Osteocyte (in vitro differentiated cells): ENCODE results near the gene RPL6. TPM values are rescaled to one million over a fixed set of nuclear protein-coding genes. Genes with fewer than 3 reads are reported as not detected.

Experiments used
- DNase-seq: peaks from one replicate; pipeline ENCODE4 v3.0.0; 2021; ENCODE audit warnings: mixed read lengths; ENCODE audit not compliant: unreplicated experiment; ENCODE audit errors: extremely low spot score
- H3K27ac Mint-ChIP-seq: one replicate; pipeline ENCODE4 v1.8.0; 2021; ENCODE audit warnings: mild to moderate bottlenecking, mixed read lengths; ENCODE audit not compliant: unreplicated experiment
- H3K27me3 Mint-ChIP-seq: one replicate; pipeline ENCODE4 v1.8.0; 2021; ENCODE audit warnings: mixed read lengths; ENCODE audit not compliant: unreplicated experiment
- H3K36me3 Mint-ChIP-seq: one replicate; pipeline ENCODE4 v1.8.0; 2021; ENCODE audit warnings: mixed read lengths; ENCODE audit not compliant: unreplicated experiment
- H3K4me1 Mint-ChIP-seq: one replicate; pipeline ENCODE4 v1.8.0; 2021; ENCODE audit warnings: mixed read lengths; ENCODE audit not compliant: unreplicated experiment
- H3K4me3 Mint-ChIP-seq: one replicate; pipeline ENCODE4 v1.8.0; 2021; ENCODE audit warnings: mild to moderate bottlenecking, moderate library complexity, mixed read lengths; ENCODE audit not compliant: unreplicated experiment
- H3K9me3 Mint-ChIP-seq: one replicate; pipeline ENCODE4 v1.8.0; 2021; ENCODE audit warnings: mixed read lengths; ENCODE audit not compliant: unreplicated experiment
- CTCF ChIP-seq: fragments of 200-600 bp; sonication (generic); IDR thresholded peaks from 2 replicates; pipeline ENCODE4 v1.5.0; 2021; ENCODE audit warnings: antibody characterized with exemption, mild to moderate bottlenecking, moderate library complexity
- total RNA-seq: library from RNA; stranded (reverse); gene quantifications from 2 replicates; pipeline ENCODE4 v1.2.1, GENCODE V29; 2021

RPL6 gene
- total RNA-seq, 1 donor from 2014 or later: 1,279 TPM

GRCh38 chr12:112425582-112426382 is 16.4 kb upstream of the RPL6 start:
- no peak overlapping the region for H3K4me3 Mint-ChIP-seq
- H3K27ac Mint-ChIP-seq: no peak overlapping the region
- no peak for DNase-seq
- H3K4me1 Mint-ChIP-seq: peaks cover 15% of the 10 kb centered on the region
- H3K27me3 Mint-ChIP-seq: no peaks in the 10 kb centered on the region
- no peak for TF ChIP-seq CTCF
- H3K36me3 Mint-ChIP-seq: no peaks in the 10 kb centered on the region
- H3K9me3 Mint-ChIP-seq: no peaks in the 10 kb centered on the region

- Mint-ChIP-seq H3K27ac (no peak overlapping the region), H3K9me3 (no peaks in the 10 kb centered on the region), H3K4me1 (peaks cover 30% of the 10 kb centered on the region), H3K27me3 (no peaks in the 10 kb centered on the region), H3K4me3 (no peak overlapping the region), H3K36me3 (no peaks in the 10 kb centered on the region)
- no peak for TF ChIP-seq CTCF
- no peak for DNase-seq
Observed at GRCh38 chr12:112424126-112424525, 14.7 kb upstream of the RPL6 start.

DNA sequence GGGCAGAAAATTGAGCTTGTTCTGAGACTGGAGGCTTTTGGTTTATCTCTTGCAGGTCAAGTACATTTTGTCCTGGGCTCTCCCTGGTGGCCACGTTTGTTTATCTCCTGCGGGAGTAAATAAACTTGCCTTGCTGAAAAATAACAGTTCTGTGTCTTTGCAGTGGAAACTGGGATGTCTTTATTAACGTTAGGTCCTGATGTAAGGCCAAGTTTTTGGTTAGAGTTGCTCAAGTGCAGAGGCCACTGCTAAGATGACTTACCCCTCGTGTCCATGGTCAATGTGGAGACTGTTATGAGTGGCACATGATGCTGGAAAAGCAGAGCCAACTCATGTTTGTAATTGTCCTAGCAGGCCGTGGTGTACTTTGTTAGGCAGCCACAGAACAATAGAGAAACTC is 13.1 kb upstream of the RPL6 start:
- no peak for TF ChIP-seq CTCF
- H3K27ac Mint-ChIP-seq: peak overlapping the region; percentile 31
- H3K4me1 Mint-ChIP-seq: peaks cover 33% of the 10 kb centered on the region
- H3K4me3 Mint-ChIP-seq: no peak overlapping the region
- no peaks in the 10 kb centered on the region for H3K27me3 Mint-ChIP-seq
- no peaks in the 10 kb centered on the region for H3K36me3 Mint-ChIP-seq
- no peaks in the 10 kb centered on the region for H3K9me3 Mint-ChIP-seq
- DNase-seq: no peak

GRCh38 chr12:112421363-112421762 is 12.0 kb upstream of the RPL6 start:
- Mint-ChIP-seq H3K4me3 (no peak overlapping the region), H3K9me3 (no peaks in the 10 kb centered on the region), H3K27ac (no peak overlapping the region), H3K27me3 (no peaks in the 10 kb centered on the region), H3K4me1 (peaks cover 35% of the 10 kb centered on the region), H3K36me3 (no peaks in the 10 kb centered on the region)
- TF ChIP-seq CTCF: no peak
- DNase-seq: no peak

- Mint-ChIP-seq H3K27ac (peak overlapping the region; percentile 97), H3K36me3 (no peaks in the 10 kb centered on the region), H3K4me1 (peaks cover 35% of the 10 kb centered on the region), H3K9me3 (no peaks in the 10 kb centered on the region), H3K27me3 (no peaks in the 10 kb centered on the region), H3K4me3 (peak overlapping the region; percentile 89)
- no peak for TF ChIP-seq CTCF
- no peak for DNase-seq
Observed at GRCh38 chr12:112420740-112421139, 11.3 kb upstream of the RPL6 start.
